Osteoblast (primary cell): ENCODE data around the gene PPP2R5C. TPM values are rescaled to one million over a fixed set of nuclear protein-coding genes. Genes with fewer than 3 reads are reported as not detected.

Source experiments
- DNase-seq: peaks from one replicate; pipeline ENCODE4 v3.0.0; 2011; ENCODE audit warnings: low spot score, mixed read lengths; ENCODE audit not compliant: insufficient read length; ENCODE audit errors: missing footprints
- H2AFZ ChIP-seq: 2 replicates; pipeline ENCODE4 v1.6.0; 2011; ENCODE audit warnings: mild to moderate bottlenecking, low read length
- H3K27ac ChIP-seq: 2 replicates; pipeline ENCODE4 v1.5.1; 2011; ENCODE audit warnings: mild to moderate bottlenecking, low read depth, low read length, moderate library complexity
- H3K27me3 ChIP-seq: 2 replicates; pipeline ENCODE4 v1.6.0; 2012; ENCODE audit warnings: mild to moderate bottlenecking, control low read depth, inconsistent platforms, low read length, moderate library complexity; ENCODE audit not compliant: insufficient read depth
- H3K36me3 ChIP-seq: 2 replicates; pipeline ENCODE4 v1.5.1; 2011; ENCODE audit warnings: mild to moderate bottlenecking, low read length, control low read depth, moderate library complexity; ENCODE audit not compliant: insufficient read depth
- H3K4me1 ChIP-seq: 2 replicates; pipeline ENCODE4 v1.5.1; 2011; ENCODE audit warnings: mild to moderate bottlenecking, low read length, control low read depth, moderate library complexity; ENCODE audit not compliant: insufficient read depth
- H3K4me2 ChIP-seq: 2 replicates; pipeline ENCODE4 v1.6.0; 2011; ENCODE audit warnings: mild to moderate bottlenecking, low read length; ENCODE audit not compliant: insufficient read depth
- H3K4me3 ChIP-seq: fragments of 200-600 bp; sonication (generic); 3 replicates; pipeline ENCODE4 v1.5.1; 2012; ENCODE audit warnings: mild to moderate bottlenecking, low read length, inconsistent platforms; ENCODE audit not compliant: insufficient read depth
- H3K79me2 ChIP-seq: 2 replicates; pipeline ENCODE4 v1.6.0; 2012; ENCODE audit warnings: mild to moderate bottlenecking, low read length, control low read depth, inconsistent platforms; ENCODE audit not compliant: insufficient read depth
- H3K9me3 ChIP-seq: 2 replicates; pipeline ENCODE4 v1.5.1; 2011; ENCODE audit warnings: low read depth, low read length, control low read depth
- H4K20me1 ChIP-seq: 2 replicates; pipeline ENCODE4 v1.6.0; 2012; ENCODE audit warnings: mild to moderate bottlenecking, low read length, control low read depth; ENCODE audit not compliant: insufficient read depth
- total RNA-seq: library from RNA; depleted of rRNA; stranded (reverse); fragments of >200 nt; gene quantifications from 2 replicates; pipeline ENCODE4 v1.2.3, GENCODE V29; 2012
- TF ChIP-seq, protein P1 (sequence below): IDR thresholded peaks from 2 replicates; pipeline ENCODE4 v1.5.1; 2011; ENCODE audit warnings: mild to moderate bottlenecking, low read depth, low read length, moderate library complexity; ENCODE audit errors: extremely low read depth

PPP2R5C gene
- total RNA-seq, 1 donor = 101 TPM

DNA sequence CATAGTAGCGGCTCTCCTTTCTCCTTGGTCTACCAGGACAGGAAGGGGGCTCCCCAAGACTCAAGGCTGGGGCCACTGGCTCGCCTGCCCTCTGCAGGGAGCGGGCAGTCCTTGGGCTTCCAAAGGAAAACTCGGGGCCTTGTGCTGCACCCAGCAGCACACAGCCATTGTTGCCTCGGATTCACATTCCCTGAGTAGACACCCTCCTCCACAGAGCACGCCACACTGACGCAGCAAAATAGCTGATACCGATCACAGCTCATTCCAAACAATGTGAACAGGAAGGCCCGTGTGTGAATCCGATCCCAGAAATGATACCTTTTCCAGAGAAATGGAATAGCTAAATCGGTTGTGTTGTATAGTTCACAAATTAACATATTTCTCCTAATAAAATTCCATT lies 137.8 kb downstream of the PPP2R5C start:
- H3K79me2 ChIP-seq = no peaks in the 10 kb centered on the region
- H3K4me2 ChIP-seq = no peak overlapping the region
- TF ChIP-seq, protein P1, sequence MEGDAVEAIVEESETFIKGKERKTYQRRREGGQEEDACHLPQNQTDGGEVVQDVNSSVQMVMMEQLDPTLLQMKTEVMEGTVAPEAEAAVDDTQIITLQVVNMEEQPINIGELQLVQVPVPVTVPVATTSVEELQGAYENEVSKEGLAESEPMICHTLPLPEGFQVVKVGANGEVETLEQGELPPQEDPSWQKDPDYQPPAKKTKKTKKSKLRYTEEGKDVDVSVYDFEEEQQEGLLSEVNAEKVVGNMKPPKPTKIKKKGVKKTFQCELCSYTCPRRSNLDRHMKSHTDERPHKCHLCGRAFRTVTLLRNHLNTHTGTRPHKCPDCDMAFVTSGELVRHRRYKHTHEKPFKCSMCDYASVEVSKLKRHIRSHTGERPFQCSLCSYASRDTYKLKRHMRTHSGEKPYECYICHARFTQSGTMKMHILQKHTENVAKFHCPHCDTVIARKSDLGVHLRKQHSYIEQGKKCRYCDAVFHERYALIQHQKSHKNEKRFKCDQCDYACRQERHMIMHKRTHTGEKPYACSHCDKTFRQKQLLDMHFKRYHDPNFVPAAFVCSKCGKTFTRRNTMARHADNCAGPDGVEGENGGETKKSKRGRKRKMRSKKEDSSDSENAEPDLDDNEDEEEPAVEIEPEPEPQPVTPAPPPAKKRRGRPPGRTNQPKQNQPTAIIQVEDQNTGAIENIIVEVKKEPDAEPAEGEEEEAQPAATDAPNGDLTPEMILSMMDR = no peak
- H3K36me3 ChIP-seq = peaks cover 84% of the 10 kb centered on the region
- H3K9me3 ChIP-seq = no peaks in the 10 kb centered on the region
- no peaks in the 10 kb centered on the region for H4K20me1 ChIP-seq
- no peaks in the 10 kb centered on the region for H3K27me3 ChIP-seq
- no peak for DNase-seq
- no peak overlapping the region for H3K27ac ChIP-seq
- H3K4me1 ChIP-seq = no peaks in the 10 kb centered on the region
- no peak overlapping the region for H3K4me3 ChIP-seq
- H2AFZ ChIP-seq = no peak overlapping the region

DNA sequence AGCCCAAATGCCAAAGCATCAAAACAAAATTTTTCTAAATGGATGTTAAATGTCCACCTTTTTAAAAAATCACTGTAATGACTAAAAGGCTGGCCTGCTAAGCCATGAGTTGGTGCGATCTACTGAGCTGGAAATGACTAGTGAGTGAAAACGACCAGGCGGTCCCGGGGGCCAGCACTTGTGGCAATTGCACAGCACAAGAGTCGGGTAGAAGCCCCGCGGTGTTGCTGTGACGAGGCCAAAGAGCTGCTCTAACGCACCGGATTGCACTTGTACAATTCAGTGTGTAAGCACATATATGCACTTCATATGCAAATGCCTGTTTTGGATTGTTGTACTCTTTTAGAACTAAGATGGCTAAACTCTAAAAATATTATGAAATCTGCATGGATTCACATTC lies 138.7 kb downstream of the PPP2R5C start:
- Histone ChIP-seq H4K20me1 (no peaks in the 10 kb centered on the region), H2AFZ (no peak overlapping the region), H3K27me3 (no peaks in the 10 kb centered on the region), H3K9me3 (no peaks in the 10 kb centered on the region), H3K4me3 (no peak overlapping the region), H3K4me2 (no peak overlapping the region), H3K36me3 (peaks cover 82% of the 10 kb centered on the region), H3K27ac (no peak overlapping the region), H3K4me1 (no peaks in the 10 kb centered on the region), H3K79me2 (no peaks in the 10 kb centered on the region)
- no peak for DNase-seq
- TF ChIP-seq, protein P1 = no peak

DNA sequence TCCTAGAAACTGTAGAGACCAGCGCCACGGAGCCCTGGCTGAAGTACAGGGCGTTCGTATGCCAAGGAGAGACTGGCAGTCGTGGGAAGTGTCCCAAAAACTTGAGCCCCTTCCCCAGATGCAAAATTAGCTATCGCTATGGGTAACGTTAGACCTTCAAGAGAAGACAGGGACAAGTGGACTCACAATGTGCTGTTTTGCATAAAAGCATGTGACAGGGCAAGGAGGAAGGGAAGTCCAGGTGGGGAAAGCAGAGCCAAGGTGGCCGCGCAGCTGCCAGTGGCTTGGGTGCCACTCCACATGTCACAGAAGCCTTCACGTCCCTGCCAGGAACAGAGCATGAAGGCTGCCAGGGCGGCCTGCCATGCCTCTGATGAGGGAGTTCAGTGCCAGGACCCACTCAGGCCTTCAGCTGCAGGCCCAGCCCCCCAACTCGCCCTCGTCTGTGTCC lies 141.6 kb downstream of the PPP2R5C start:
- no peak for DNase-seq
- no peak overlapping the region for H3K4me3 ChIP-seq
- H3K27me3 ChIP-seq = no peaks in the 10 kb centered on the region
- H3K9me3 ChIP-seq = no peaks in the 10 kb centered on the region
- H3K4me2 ChIP-seq = no peak overlapping the region
- H3K27ac ChIP-seq = no peak overlapping the region
- TF ChIP-seq, protein P1 = no peak
- H2AFZ ChIP-seq = no peak overlapping the region
- H4K20me1 ChIP-seq = no peaks in the 10 kb centered on the region
- peaks cover 87% of the 10 kb centered on the region for H3K36me3 ChIP-seq
- H3K4me1 ChIP-seq = no peaks in the 10 kb centered on the region
- H3K79me2 ChIP-seq = no peaks in the 10 kb centered on the region

DNA sequence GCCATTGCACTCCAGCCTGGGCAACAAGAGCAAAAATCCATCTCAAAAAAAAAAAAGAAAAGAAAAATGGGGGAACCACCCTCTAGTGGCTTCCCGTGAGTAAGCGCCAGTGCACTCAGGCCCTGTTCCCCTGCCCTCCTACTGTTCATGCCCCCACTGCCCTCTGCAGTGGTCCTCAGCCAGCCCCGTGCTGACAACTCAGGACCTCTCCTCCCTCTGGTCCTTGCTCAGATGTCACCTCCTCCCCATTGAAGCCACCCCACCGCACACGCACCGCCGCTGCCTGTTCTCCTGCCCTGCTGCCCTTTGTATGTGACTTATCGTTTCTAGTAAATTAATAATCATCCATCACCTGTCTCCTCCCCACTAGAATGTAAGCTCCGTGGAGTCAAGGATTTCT lies 144.1 kb downstream of the PPP2R5C start:
- no peaks in the 10 kb centered on the region for H3K27me3 ChIP-seq
- H3K4me1 ChIP-seq = no peaks in the 10 kb centered on the region
- H3K36me3 ChIP-seq = peaks cover 79% of the 10 kb centered on the region
- no peak overlapping the region for H3K4me3 ChIP-seq
- no peak overlapping the region for H3K27ac ChIP-seq
- H3K4me2 ChIP-seq = no peak overlapping the region
- DNase-seq = no peak
- peaks cover 3% of the 10 kb centered on the region for H4K20me1 ChIP-seq
- no peaks in the 10 kb centered on the region for H3K9me3 ChIP-seq
- H3K79me2 ChIP-seq = no peaks in the 10 kb centered on the region
- no peak overlapping the region for H2AFZ ChIP-seq
- TF ChIP-seq, protein P1 = no peak
